GM12872 (cell line): Measurements from ENCODE around the gene VMA21.

ENCODE experiments used
- TF ChIP-seq, protein P1 (sequence below): IDR thresholded peaks from 3 replicates; pipeline ENCODE4 v1.5.1; 2011; ENCODE audit warnings: low read depth, mild to moderate bottlenecking, low read length, moderate library complexity; ENCODE audit not compliant: insufficient read depth

Gene VMA21

GRCh38 chrX:151386838-151387459, 10.1 kb upstream of the VMA21 start:
- TF ChIP-seq, protein P1, sequence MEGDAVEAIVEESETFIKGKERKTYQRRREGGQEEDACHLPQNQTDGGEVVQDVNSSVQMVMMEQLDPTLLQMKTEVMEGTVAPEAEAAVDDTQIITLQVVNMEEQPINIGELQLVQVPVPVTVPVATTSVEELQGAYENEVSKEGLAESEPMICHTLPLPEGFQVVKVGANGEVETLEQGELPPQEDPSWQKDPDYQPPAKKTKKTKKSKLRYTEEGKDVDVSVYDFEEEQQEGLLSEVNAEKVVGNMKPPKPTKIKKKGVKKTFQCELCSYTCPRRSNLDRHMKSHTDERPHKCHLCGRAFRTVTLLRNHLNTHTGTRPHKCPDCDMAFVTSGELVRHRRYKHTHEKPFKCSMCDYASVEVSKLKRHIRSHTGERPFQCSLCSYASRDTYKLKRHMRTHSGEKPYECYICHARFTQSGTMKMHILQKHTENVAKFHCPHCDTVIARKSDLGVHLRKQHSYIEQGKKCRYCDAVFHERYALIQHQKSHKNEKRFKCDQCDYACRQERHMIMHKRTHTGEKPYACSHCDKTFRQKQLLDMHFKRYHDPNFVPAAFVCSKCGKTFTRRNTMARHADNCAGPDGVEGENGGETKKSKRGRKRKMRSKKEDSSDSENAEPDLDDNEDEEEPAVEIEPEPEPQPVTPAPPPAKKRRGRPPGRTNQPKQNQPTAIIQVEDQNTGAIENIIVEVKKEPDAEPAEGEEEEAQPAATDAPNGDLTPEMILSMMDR, result no peak

GRCh38 chrX:151391722-151392121, 5.3 kb upstream of the VMA21 start:
- TF ChIP-seq, protein P1, result no peak

GRCh38 chrX:151393514-151393913, 3.5 kb upstream of the VMA21 start:
- TF ChIP-seq, protein P1, result no peak

- TF ChIP-seq, protein P1, result no peak
Observed at GRCh38 chrX:151396042-151396824, 773 bp upstream of the VMA21 start.

DNA sequence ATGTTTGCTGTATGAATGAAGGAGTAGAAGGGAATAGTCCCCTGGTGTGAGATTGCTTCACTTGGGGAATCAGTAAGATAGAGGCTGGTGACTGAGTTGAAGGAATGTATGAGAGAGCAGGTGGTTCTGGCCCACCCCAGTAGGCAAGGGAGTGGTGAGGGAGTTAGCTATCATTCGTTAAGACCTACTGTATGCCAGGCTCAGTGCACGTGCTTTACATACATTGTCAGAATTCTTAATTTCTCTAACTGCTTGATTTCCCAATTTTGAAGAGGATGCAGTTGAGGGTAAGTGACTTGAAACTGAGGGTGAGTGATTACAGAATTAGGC, 700 bp downstream of the VMA21 start:
- TF ChIP-seq, protein P1, result no peak

- TF ChIP-seq, protein P1, result no peak
Observed at GRCh38 chrX:151398346-151398745, 1.3 kb downstream of the VMA21 start.

GRCh38 chrX:151402719-151403390, 5.8 kb downstream of the VMA21 start:
- TF ChIP-seq, protein P1, result no peak
